K562 (cell line): ENCODE measurements around the gene BCAS3. TPM values are rescaled to one million over a fixed set of nuclear protein-coding genes. Genes with fewer than 3 reads are reported as not detected.

Experiments
- ATAC-seq: fragments of 200-7000 bp; cut with Tn5 transposase; 3 replicates; pipeline ENCODE4 v1.9.1; 2020; ENCODE audit warnings: moderate library complexity
- BruUV-seq: library from RNA; stranded (reverse); fragments of 400-500 nt; replicated peaks from 2 replicates; lab custom pipeline; 2021; lab: Mats Ljungman, UMichigan
- CTCF ChIA-PET: fragments of 300-600 bp; formaldehyde crosslinking; extraction: SDS; loops from one replicate; lab custom pipeline; 2021; ENCODE audit warnings: low intra/inter-chr PET ratio; lab: Yijun Ruan, JAX
- POLR2A ChIA-PET: fragments of 300-600, 350-650 bp; sonication (Branson Sonifier 250); formaldehyde crosslinking; extraction: SDS; loops from one replicate; lab custom pipeline; 2021; ENCODE audit warnings: antibody characterized with exemption, inconsistent platforms; lab: Yijun Ruan, JAX
- DNase-seq, 4 experiments: peaks; one replicate each; pipeline versions ENCODE4 v3.0.0 to v3.0.0-alpha.2; 2011 to 2018; ENCODE audit warnings: low spot score in 3 of 4, mixed read lengths in 3 of 4; ENCODE audit errors: extremely low read depth in 1 of 4
- FAIRE-seq: peaks from 2 replicates; lab custom pipeline; 2011; peaks lifted over from hg19 to GRCh38; lab: Jason Lieb, UNC
- H2AFZ ChIP-seq: 2 replicates; pipeline ENCODE4 v1.6.0; 2011; ENCODE audit warnings: low read depth, low read length, control low read depth, inconsistent platforms
- H3K27ac ChIP-seq: fragments of 200-600 bp; 3 replicates; pipeline ENCODE4 v1.8.0; 2011; ENCODE audit warnings: low read depth, mild to moderate bottlenecking, control low read depth, inconsistent platforms, low read length, moderate library complexity, mixed read lengths; ENCODE audit errors: extremely low read depth
- H3K27me3 ChIP-seq, 2 experiments: fragments of 300-600 bp in 1 of 2; 2 replicates in 1 of 2; 3 replicates in 1 of 2; pipeline versions ENCODE4 v1.6.0 to v1.8.0; 2011; ENCODE audit warnings: inconsistent platforms in 2 of 2, low read length in 2 of 2, mild to moderate bottlenecking in 1 of 2, mixed read lengths in 1 of 2, moderate library complexity in 1 of 2; ENCODE audit not compliant: control insufficient read depth in 2 of 2, insufficient read depth in 2 of 2
- H3K36me3 ChIP-seq: fragments of 300-600 bp; 3 replicates; pipeline ENCODE4 v1.8.0; 2011; ENCODE audit warnings: mild to moderate bottlenecking, low read length, inconsistent platforms; ENCODE audit not compliant: control insufficient read depth, insufficient read depth
- H3K4me1 ChIP-seq, 2 experiments: fragments of 200-600 bp in 1 of 2; replicated peaks in 1 of 2; 2 replicates in 1 of 2; 3 replicates in 1 of 2; pipeline versions ENCODE4 v1.5.1 to v1.8.0; 2011; ENCODE audit warnings: inconsistent platforms in 2 of 2, low read length in 2 of 2, mild to moderate bottlenecking in 1 of 2, mixed read lengths in 1 of 2, moderate library complexity in 1 of 2; ENCODE audit not compliant: control insufficient read depth in 2 of 2, insufficient read depth in 2 of 2
- H3K4me2 ChIP-seq: 2 replicates; pipeline ENCODE4 v1.6.1; 2011; ENCODE audit warnings: low read length, control low read depth, inconsistent platforms, mixed read lengths; ENCODE audit not compliant: insufficient read depth
- H3K4me3 ChIP-seq: fragments of 200-600 bp; sonication (generic), shearing (Covaris generic); 2 replicates; pipeline ENCODE4 v1.5.1; 2016; ENCODE audit warnings: control low read depth, inconsistent platforms
- H3K79me2 ChIP-seq: fragments of 200-600 bp; 3 replicates; pipeline ENCODE4 v1.8.0; 2011; ENCODE audit warnings: low read length, inconsistent platforms; ENCODE audit not compliant: control insufficient read depth, insufficient read depth
- H3K9ac ChIP-seq, 2 experiments: 2 replicates each; pipeline versions ENCODE4 v1.6.0 to v1.6.1; 2011; ENCODE audit warnings: low read depth in 2 of 2, low read length in 2 of 2, control low read depth in 1 of 2, inconsistent platforms in 1 of 2, mild to moderate bottlenecking in 1 of 2, mixed read lengths in 1 of 2; ENCODE audit not compliant: insufficient read depth in 1 of 2
- H3K9me1 ChIP-seq: one replicate; pipeline ENCODE4 v1.6.0; 2011; ENCODE audit warnings: inconsistent platforms, mild to moderate bottlenecking, low read length, moderate library complexity; ENCODE audit not compliant: control insufficient read depth, insufficient read depth
- H3K9me3 ChIP-seq: replicated peaks from 2 replicates; pipeline ENCODE4 v1.5.1; 2011; ENCODE audit warnings: low read depth, low read length, inconsistent platforms; ENCODE audit not compliant: control insufficient read depth, insufficient read depth
- H4K20me1 ChIP-seq: replicated peaks from 2 replicates; pipeline ENCODE4 v1.6.1; 2011; ENCODE audit warnings: low read length, inconsistent platforms, mixed read lengths; ENCODE audit not compliant: control insufficient read depth, insufficient read depth
- CREB3 ChIP-seq: fragments of 450-650 bp; conservative IDR thresholded peaks from 2 replicates; pipeline ENCODE4 v1.6.1; 2016; ENCODE audit warnings: missing genetic modification characterization, low read depth, mild to moderate bottlenecking, missing compliant biosample characterization, moderate library complexity
- CTBP1 ChIP-seq: fragments of 450-650 bp; IDR thresholded peaks from 2 replicates; pipeline ENCODE4 v1.6.1; 2016; ENCODE audit warnings: borderline replicate concordance
- CXXC5 ChIP-seq: fragments of 250-450 bp; sonication (Bioruptor Pico); IDR thresholded peaks from 2 replicates; pipeline ENCODE4 v1.8.0; 2022; ENCODE audit warnings: inconsistent platforms, mild to moderate bottlenecking, moderate library complexity
- FOXK2 ChIP-seq, 2 experiments: fragments of 450-650 bp; IDR thresholded peaks in 1 of 2; conservative IDR thresholded peaks in 1 of 2; 2 replicates each; pipeline ENCODE4 v1.6.1; 2016; ENCODE audit warnings: low read depth in 2 of 2, mild to moderate bottlenecking in 1 of 2
- IRF2 ChIP-seq: sonication (generic); formaldehyde crosslinking; IDR thresholded peaks from 2 replicates; pipeline ENCODE4 v1.8.1; 2022; ENCODE audit warnings: mild to moderate bottlenecking, missing genetic modification reagents
- MYBL2 ChIP-seq, 2 experiments: fragments of 450-650 bp in 1 of 2; sonication (generic) in 1 of 2; formaldehyde crosslinking in 1 of 2; IDR thresholded peaks; 2 replicates each; pipeline versions ENCODE4 v1.6.1 to v1.8.1; 2017 to 2022; ENCODE audit warnings: borderline replicate concordance in 1 of 2, inconsistent platforms in 1 of 2, low read depth in 1 of 2, mild to moderate bottlenecking in 1 of 2, missing genetic modification reagents in 1 of 2, moderate library complexity in 1 of 2
- SP2 ChIP-seq: IDR thresholded peaks from 2 replicates; pipeline ENCODE4 v1.6.1; 2011; ENCODE audit warnings: mild to moderate bottlenecking, low read depth, low read length, moderate library complexity; ENCODE audit not compliant: poor library complexity, severe bottlenecking; ENCODE audit errors: extremely low read depth
- ZBTB11 ChIP-seq, 3 experiments: fragments of 200-800 bp in 1 of 3; fragments of 250-450 bp in 1 of 3; fragments of 450-650 bp in 1 of 3; sonication (Bioruptor Pico) in 1 of 3; sonication (Bioruptor generic) in 1 of 3; formaldehyde crosslinking in 1 of 3; IDR thresholded peaks; 2 replicates each; pipeline versions ENCODE4 v1.6.1 to v1.8.0; 2016 to 2022; ENCODE audit warnings: mild to moderate bottlenecking in 2 of 3, missing genetic modification characterization in 2 of 3, missing compliant biosample characterization in 1 of 3, moderate library complexity in 1 of 3
- ZNF778 ChIP-seq: fragments of 450-650 bp; formaldehyde crosslinking; IDR thresholded peaks from 2 replicates; pipeline ENCODE4 v1.4.0; 2020; ENCODE audit warnings: mild to moderate bottlenecking, moderate library complexity
- WGBS: fragments of 100-300 bp; shearing (Covaris generic); methylation state at CpG from one replicate; pipeline ENCODE4 v1.1.6; 2016; ENCODE audit warnings: low coverage, mixed read lengths; ENCODE audit not compliant: insufficient coverage; ENCODE audit errors: missing lambda C conversion rate; 5-methylcytosine and 5-hydroxymethylcytosine counted together
- in situ Hi-C: fragments of 300-500 bp; cut with MboI; formaldehyde crosslinking; loops from 4 replicates; pipeline ENCODE4 v1.15.0; 2018; ENCODE audit warnings: inconsistent platforms, mixed read lengths
- intact Hi-C: fragments of 100-400 bp; cut with micrococcal nuclease; formaldehyde crosslinking; loops from 2 replicates; pipeline ENCODE4 v1.14.2; 2022
- polyA plus RNA-seq, 8 experiments: library from polyadenylated mRNA; depleted of rRNA in 4 of 8; stranded (reverse) in 5 of 8; unstranded in 3 of 8; fragments of >200 nt; fragmentation: Nextera tagmentation in 2 of 8; fragmentation: Illumina TruSeq in 1 of 8; extraction: Ambion mirVana in 2 of 8; extraction: Trizol in 1 of 8; gene quantifications; 2 replicates each; pipeline versions ENCODE4 v1.2.1 to v1.2.3, GENCODE V29; 2011 to 2014; ENCODE audit warnings: inconsistent platforms in 1 of 8, missing spikeins in 1 of 8
- total RNA-seq, 7 experiments: library from RNA; depleted of rRNA in 6 of 7; stranded (reverse); fragments of >200 nt in 6 of 7; fragmentation: Illumina TruSeq in 2 of 7; extraction: Trizol in 2 of 7; gene quantifications; 2 replicates each; pipeline versions ENCODE4 v1.2.1 to v1.2.3, GENCODE V29; 2011 to 2021; ENCODE audit warnings: low replicate concordance in 1 of 7

BCAS3 gene
- total and polyA plus RNA-seq, 9 of the 15 experiments (the other 6 are each of a cell fraction or from before 2014, with no cell fraction given): 1.9 to 5.5 (median 3.5) TPM

GRCh38 chr17:61361084-61361483, 683.4 kb downstream of the BCAS3 start (continued):
- TF ChIP-seq CREB3 (tag) (no peak), SP2 (no peak), MYBL2 (IDR thresholded peaks at IDR 0.05; ENCODE audit: low read depth) (no peak), MYBL2 (CRISPR knock-in tag; IDR thresholded peaks at IDR 0.05; ENCODE audit: borderline replicate concordance) (no peak), CXXC5 (CRISPR knock-in tag) (no peak), IRF2 (CRISPR knock-in tag) (no peak), ZNF778 (CRISPR knock-in tag) (no peak), FOXK2 (conservative IDR thresholded peaks at IDR 0.05 in 1 of 2, IDR thresholded peaks at IDR 0.05 in 1 of 2; ENCODE audit: low read depth in 2 of 2) (no peak)

DNA sequence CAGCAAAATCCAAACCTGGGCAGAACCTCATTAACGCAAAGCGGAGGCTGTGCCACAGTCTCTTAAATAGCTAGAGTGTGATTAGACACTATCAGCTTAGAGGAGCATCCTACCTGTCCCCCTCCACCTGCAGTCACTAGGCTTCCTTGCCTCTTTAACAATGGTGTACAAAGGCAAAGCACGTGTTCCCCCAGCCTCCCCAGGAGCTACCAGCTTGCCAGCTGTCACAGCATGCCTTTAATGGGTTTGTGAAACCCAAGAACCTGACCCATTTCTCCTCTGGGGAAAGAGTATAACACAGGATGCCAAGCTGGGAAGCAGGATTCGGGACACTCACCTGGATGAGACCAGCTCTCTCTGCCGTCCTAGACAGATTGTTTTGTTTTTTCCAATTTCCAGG, 684.7 kb downstream of the BCAS3 start:
- intact Hi-C loops (no loop called here), in situ Hi-C loops (no loop called here)
- WGBS: 0% methylated on average over 5 of the region's 5 CpGs
- FAIRE-seq (no peak), DNase-seq (no peak), ATAC-seq (no peak)
- H3K9me3 ChIP-seq: no peaks in the 10 kb centered on the region
- no peak overlapping the region for H3K27ac ChIP-seq
- BruUV-seq: no TSS peak
- H3K79me2 ChIP-seq: no peaks in the 10 kb centered on the region
- no peak overlapping the region for H2AFZ ChIP-seq
- H3K4me1 ChIP-seq: no peaks in the 10 kb centered on the region
- ChIA-PET POLR2A (interaction anchor here (1.2 kb wide), 1 partner anchor 11 kb away, joined by 3 read pairs; no protein-coding TSS in a partner anchor), CTCF (no interaction called here)
- no peak overlapping the region for H3K4me3 ChIP-seq
- no peak overlapping the region for H3K9ac ChIP-seq
- peak in 1 of 3 experiments; percentile 62; a peak in 1 of 6 replicates for TF ChIP-seq ZBTB11 (CRISPR knock-in tag; IDR thresholded peaks at IDR 0.05)
- TF ChIP-seq CTBP1: no peak
- no peaks in the 10 kb centered on the region for H3K36me3 ChIP-seq
- no peaks in the 10 kb centered on the region for H3K9me1 ChIP-seq
- no peak overlapping the region for H3K4me2 ChIP-seq
- peaks cover 15 to 33% of the 10 kb centered on the region in 2 experiments for H3K27me3 ChIP-seq
- 0 out of 2 replicates have a peak, but pooled peaks cover 8% of the 10 kb centered on the region for H4K20me1 ChIP-seq
